ENCODE data around the gene NCKAP1.

- TF ChIP-seq CTCF (IDR thresholded peaks at IDR 0.05), result no peak
- TF ChIP-seq POLR2A (IDR thresholded peaks at IDR 0.05), result no peak
These were observed 144.6 kb downstream of the NCKAP1 start for GRCh38 chr2:182893666-182894065.

All from body of pancreas (tissue), 4 donors.